Measurements from ENCODE around the gene PRKCH. TPM values are rescaled to one million over a fixed set of nuclear protein-coding genes. Genes with fewer than 3 reads are reported as not detected.

PRKCH gene
- total and polyA plus RNA-seq, 2 of the 13 experiments (the other 11 are each of a cell fraction or from before 2014, with no cell fraction given): 0.48 to 1.3 TPM

DNA sequence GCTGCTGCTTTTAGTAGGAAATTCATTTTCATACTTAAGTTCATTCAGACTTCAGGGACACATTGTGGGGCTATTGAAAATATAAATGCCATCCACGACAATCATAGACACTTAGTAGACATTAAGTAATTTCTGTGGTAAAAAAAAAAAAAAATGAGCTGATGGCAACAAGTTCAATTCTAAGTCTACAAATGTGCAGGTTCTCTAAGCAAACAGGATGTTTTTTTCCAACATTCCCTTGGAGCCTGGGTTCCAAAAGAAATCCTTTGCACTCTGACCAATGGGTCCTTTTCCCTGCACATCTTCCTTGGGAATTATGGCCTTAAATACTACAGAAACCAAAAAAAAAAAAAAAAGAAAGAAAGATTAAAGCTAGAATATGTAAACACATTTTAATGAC lies 198.4 kb downstream of the PRKCH start (continued):
- TF ChIP-seq, protein P1, sequence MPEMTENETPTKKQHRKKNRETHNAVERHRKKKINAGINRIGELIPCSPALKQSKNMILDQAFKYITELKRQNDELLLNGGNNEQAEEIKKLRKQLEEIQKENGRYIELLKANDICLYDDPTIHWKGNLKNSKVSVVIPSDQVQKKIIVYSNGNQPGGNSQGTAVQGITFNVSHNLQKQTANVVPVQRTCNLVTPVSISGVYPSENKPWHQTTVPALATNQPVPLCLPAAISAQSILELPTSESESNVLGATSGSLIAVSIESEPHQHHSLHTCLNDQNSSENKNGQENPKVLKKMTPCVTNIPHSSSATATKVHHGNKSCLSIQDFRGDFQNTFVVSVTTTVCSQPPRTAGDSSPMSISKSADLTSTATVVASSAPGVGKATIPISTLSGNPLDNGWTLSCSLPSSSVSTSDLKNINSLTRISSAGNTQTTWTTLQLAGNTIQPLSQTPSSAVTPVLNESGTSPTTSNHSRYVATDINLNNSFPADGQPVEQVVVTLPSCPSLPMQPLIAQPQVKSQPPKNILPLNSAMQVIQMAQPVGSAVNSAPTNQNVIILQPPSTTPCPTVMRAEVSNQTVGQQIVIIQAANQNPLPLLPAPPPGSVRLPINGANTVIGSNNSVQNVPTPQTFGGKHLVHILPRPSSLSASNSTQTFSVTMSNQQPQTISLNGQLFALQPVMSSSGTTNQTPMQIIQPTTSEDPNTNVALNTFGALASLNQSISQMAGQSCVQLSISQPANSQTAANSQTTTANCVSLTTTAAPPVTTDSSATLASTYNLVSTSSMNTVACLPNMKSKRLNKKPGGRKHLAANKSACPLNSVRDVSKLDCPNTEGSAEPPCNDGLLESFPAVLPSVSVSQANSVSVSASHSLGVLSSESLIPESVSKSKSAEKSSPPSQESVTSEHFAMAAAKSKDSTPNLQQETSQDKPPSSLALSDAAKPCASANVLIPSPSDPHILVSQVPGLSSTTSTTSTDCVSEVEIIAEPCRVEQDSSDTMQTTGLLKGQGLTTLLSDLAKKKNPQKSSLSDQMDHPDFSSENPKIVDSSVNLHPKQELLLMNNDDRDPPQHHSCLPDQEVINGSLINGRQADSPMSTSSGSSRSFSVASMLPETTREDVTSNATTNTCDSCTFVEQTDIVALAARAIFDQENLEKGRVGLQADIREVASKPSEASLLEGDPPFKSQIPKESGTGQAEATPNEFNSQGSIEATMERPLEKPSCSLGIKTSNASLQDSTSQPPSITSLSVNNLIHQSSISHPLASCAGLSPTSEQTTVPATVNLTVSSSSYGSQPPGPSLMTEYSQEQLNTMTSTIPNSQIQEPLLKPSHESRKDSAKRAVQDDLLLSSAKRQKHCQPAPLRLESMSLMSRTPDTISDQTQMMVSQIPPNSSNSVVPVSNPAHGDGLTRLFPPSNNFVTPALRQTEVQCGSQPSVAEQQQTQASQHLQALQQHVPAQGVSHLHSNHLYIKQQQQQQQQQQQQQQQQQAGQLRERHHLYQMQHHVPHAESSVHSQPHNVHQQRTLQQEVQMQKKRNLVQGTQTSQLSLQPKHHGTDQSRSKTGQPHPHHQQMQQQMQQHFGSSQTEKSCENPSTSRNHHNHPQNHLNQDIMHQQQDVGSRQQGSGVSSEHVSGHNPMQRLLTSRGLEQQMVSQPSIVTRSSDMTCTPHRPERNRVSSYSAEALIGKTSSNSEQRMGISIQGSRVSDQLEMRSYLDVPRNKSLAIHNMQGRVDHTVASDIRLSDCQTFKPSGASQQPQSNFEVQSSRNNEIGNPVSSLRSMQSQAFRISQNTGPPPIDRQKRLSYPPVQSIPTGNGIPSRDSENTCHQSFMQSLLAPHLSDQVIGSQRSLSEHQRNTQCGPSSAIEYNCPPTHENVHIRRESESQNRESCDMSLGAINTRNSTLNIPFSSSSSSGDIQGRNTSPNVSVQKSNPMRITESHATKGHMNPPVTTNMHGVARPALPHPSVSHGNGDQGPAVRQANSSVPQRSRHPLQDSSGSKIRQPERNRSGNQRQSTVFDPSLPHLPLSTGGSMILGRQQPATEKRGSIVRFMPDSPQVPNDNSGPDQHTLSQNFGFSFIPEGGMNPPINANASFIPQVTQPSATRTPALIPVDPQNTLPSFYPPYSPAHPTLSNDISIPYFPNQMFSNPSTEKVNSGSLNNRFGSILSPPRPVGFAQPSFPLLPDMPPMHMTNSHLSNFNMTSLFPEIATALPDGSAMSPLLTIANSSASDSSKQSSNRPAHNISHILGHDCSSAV (CRISPR knock-in tag; IDR thresholded peaks at IDR 0.05; ENCODE audit: borderline replicate concordance): no peak
- TF ChIP-seq FOXA3 (CRISPR knock-in tag; IDR thresholded peaks at IDR 0.05) (peak; percentile 11; the same call in 1 of the 2 replicates), EP300 (IDR thresholded peaks at IDR 0.05; ENCODE audit: low read depth in 2 of 2, low read length in 2 of 2) (peak in 1 of 2 experiments; percentile 18; a peak in 1 of 4 replicates), EP300 (CRISPR knock-in tag; IDR thresholded peaks at IDR 0.05; ENCODE audit: borderline replicate concordance) (no peak), FOXO1 (CRISPR knock-in tag; IDR thresholded peaks at IDR 0.05) (peak; percentile 12; the same call in 1 of the 2 replicates), FOXP1 (IDR thresholded peaks at IDR 0.05) (no peak), FOXP1 (CRISPR knock-in tag; IDR thresholded peaks at IDR 0.05) (peak; percentile 37; the same call in 1 of the 2 replicates), RARA (CRISPR knock-in tag; IDR thresholded peaks at IDR 0.05) (peak; percentile 55), KAT8 (CRISPR knock-in tag; IDR thresholded peaks at IDR 0.05) (no peak), ZNF543 (CRISPR knock-in tag; IDR thresholded peaks at IDR 0.05) (no peak), ZBTB42 (CRISPR knock-in tag; IDR thresholded peaks at IDR 0.05) (no peak)
